ENCODE measurements around the gene GRID1. TPM values are rescaled to one million over a fixed set of nuclear protein-coding genes. Genes with fewer than 3 reads are reported as not detected.
A peak's percentile ranks its signal among the peaks of the same experiment; 100 is the strongest.

The GRID1 gene
- total RNA-seq, 1 donor from 2014 or later = under 0.01 TPM

GRCh38 chr10:86377797-86378146 lies 11.2 kb upstream of the GRID1 start:
- FAIRE-seq (no peak), DNase-seq (ENCODE audit: low read depth) (no peak)
- H3K4me3 ChIP-seq (ENCODE audit: low read depth, low read length) = no peak overlapping the region
- H3K27me3 ChIP-seq (ENCODE audit: control insufficient read depth, insufficient read depth, low read length) = peaks cover 3% of the 10 kb centered on the region
- H3K36me3 ChIP-seq (ENCODE audit: control insufficient read depth, insufficient read depth, low read length) = no peaks in the 10 kb centered on the region
- no peak for TF ChIP-seq CTCF (IDR thresholded peaks at IDR 0.05; ENCODE audit: insufficient read depth, low read length, severe bottlenecking)

- no peaks in the 10 kb centered on the region for H3K36me3 ChIP-seq (ENCODE audit: control insufficient read depth, insufficient read depth, low read length)
- FAIRE-seq (no peak), DNase-seq (ENCODE audit: low read depth) (peak; percentile 22)
- TF ChIP-seq CTCF (IDR thresholded peaks at IDR 0.05; ENCODE audit: insufficient read depth, low read length, severe bottlenecking) = peak; percentile 95
- peaks cover 3% of the 10 kb centered on the region for H3K27me3 ChIP-seq (ENCODE audit: control insufficient read depth, insufficient read depth, low read length)
- peak overlapping the region; percentile 17 for H3K4me3 ChIP-seq (ENCODE audit: low read depth, low read length)
These were observed 10.5 kb upstream of the GRID1 start for GRCh38 chr10:86376852-86377796.

GRCh38 chr10:86376403-86376802 lies 9.8 kb upstream of the GRID1 start:
- Histone ChIP-seq H3K36me3 (ENCODE audit: control insufficient read depth, insufficient read depth, low read length) (no peaks in the 10 kb centered on the region), H3K4me3 (ENCODE audit: low read depth, low read length) (no peak overlapping the region), H3K27me3 (ENCODE audit: control insufficient read depth, insufficient read depth, low read length) (peaks cover 3% of the 10 kb centered on the region)
- FAIRE-seq (no peak), DNase-seq (ENCODE audit: low read depth) (no peak)
- TF ChIP-seq CTCF (IDR thresholded peaks at IDR 0.05; ENCODE audit: insufficient read depth, low read length, severe bottlenecking) = no peak

- Histone ChIP-seq H3K4me3 (ENCODE audit: low read depth, low read length) (no peak overlapping the region), H3K27me3 (ENCODE audit: control insufficient read depth, insufficient read depth, low read length) (peaks cover 3% of the 10 kb centered on the region), H3K36me3 (ENCODE audit: control insufficient read depth, insufficient read depth, low read length) (no peaks in the 10 kb centered on the region)
- FAIRE-seq = peak; percentile 28
- no peak for TF ChIP-seq CTCF (IDR thresholded peaks at IDR 0.05; ENCODE audit: insufficient read depth, low read length, severe bottlenecking)
- no peak for DNase-seq (ENCODE audit: low read depth)
These were observed 8.6 kb upstream of the GRID1 start for GRCh38 chr10:86375204-86375603.

GRCh38 chr10:86374664-86375063 lies 8.1 kb upstream of the GRID1 start:
- H3K4me3 ChIP-seq (ENCODE audit: low read depth, low read length) = no peak overlapping the region
- no peak for DNase-seq (ENCODE audit: low read depth)
- no peak for FAIRE-seq
- peaks cover 3% of the 10 kb centered on the region for H3K27me3 ChIP-seq (ENCODE audit: control insufficient read depth, insufficient read depth, low read length)
- no peaks in the 10 kb centered on the region for H3K36me3 ChIP-seq (ENCODE audit: control insufficient read depth, insufficient read depth, low read length)
- TF ChIP-seq CTCF (IDR thresholded peaks at IDR 0.05; ENCODE audit: insufficient read depth, low read length, severe bottlenecking) = no peak

Measured in bronchial epithelial cell (primary cell).